Peyer's patch (tissue), 4 donors: Measurements from ENCODE around the gene GTSE1. TPM values are rescaled to one million over a fixed set of nuclear protein-coding genes. Genes with fewer than 3 reads are reported as not detected.
A peak's percentile ranks its signal among the peaks of the same experiment; 100 is the strongest.
"Not testable (repeated sequence)": the region's sequence is repeated elsewhere in the genome, so short reads cannot be mapped to it uniquely, and the experiment has no call there.

Experiments
- DNase-seq, 3 donors: peaks; one replicate each; pipeline ENCODE4 v3.0.0-alpha.2; 2017 to 2019
- H3K27ac ChIP-seq, 4 donors: fragments of 200-600 bp; sonication (generic); one replicate each; pipeline ENCODE4 v1.5.1; 2016 to 2019
- H3K27me3 ChIP-seq, 2 donors: fragments of 200-600 bp; sonication (generic); one replicate each; pipeline ENCODE4 v1.5.1; 2019
- H3K36me3 ChIP-seq, 3 donors: fragments of 200-600 bp; sonication (generic); one replicate each; pipeline ENCODE4 v1.5.1; 2016 to 2019
- H3K4me1 ChIP-seq, 4 donors: fragments of 200-600 bp; sonication (generic); one replicate each; pipeline ENCODE4 v1.5.1; 2016 to 2019
- H3K4me3 ChIP-seq, 4 donors: fragments of 200-600 bp; sonication (generic); 1 replicate in 3 of 4; 2 replicates in 1 of 4; pipeline ENCODE4 v1.5.1; 2016 to 2019; ENCODE audit warnings: mild to moderate bottlenecking in 1 of 4
- H3K9me3 ChIP-seq, 4 donors: fragments of 200-600 bp; sonication (generic); one replicate each; pipeline ENCODE4 v1.5.1; 2016 to 2019; ENCODE audit warnings: mild to moderate bottlenecking in 1 of 4
- POLR2A ChIP-seq, 2 donors: fragments of 450-650 bp; IDR thresholded peaks; one replicate each; pipeline ENCODE4 v1.5.1; 2017; ENCODE audit warnings: antibody characterized with exemption in 2 of 2, mild to moderate bottlenecking in 2 of 2, moderate library complexity in 2 of 2
- total RNA-seq, 4 donors: library from RNA; depleted of rRNA; stranded (reverse); fragments of >200 nt; gene quantifications; one replicate each; pipeline ENCODE4 v1.1.0, GENCODE V29; 2016
- TF ChIP-seq, protein P1 (sequence below), 6 experiments: fragments of 450-650 bp in 4 of 6; fragments of 200-600 bp in 2 of 6; sonication (generic) in 1 of 6; IDR thresholded peaks; one replicate each; pipeline ENCODE4 v1.5.1; 2017 to 2019; ENCODE audit warnings: antibody characterized with exemption in 6 of 6, mild to moderate bottlenecking in 3 of 6, moderate library complexity in 1 of 6

The GTSE1 gene
- total RNA-seq, 4 donors from 2014 or later, result 2.3 to 14.9 (median 5.9) TPM

- peak; percentile 55 to 88 (median 72) for DNase-seq
- TF ChIP-seq, protein P1, sequence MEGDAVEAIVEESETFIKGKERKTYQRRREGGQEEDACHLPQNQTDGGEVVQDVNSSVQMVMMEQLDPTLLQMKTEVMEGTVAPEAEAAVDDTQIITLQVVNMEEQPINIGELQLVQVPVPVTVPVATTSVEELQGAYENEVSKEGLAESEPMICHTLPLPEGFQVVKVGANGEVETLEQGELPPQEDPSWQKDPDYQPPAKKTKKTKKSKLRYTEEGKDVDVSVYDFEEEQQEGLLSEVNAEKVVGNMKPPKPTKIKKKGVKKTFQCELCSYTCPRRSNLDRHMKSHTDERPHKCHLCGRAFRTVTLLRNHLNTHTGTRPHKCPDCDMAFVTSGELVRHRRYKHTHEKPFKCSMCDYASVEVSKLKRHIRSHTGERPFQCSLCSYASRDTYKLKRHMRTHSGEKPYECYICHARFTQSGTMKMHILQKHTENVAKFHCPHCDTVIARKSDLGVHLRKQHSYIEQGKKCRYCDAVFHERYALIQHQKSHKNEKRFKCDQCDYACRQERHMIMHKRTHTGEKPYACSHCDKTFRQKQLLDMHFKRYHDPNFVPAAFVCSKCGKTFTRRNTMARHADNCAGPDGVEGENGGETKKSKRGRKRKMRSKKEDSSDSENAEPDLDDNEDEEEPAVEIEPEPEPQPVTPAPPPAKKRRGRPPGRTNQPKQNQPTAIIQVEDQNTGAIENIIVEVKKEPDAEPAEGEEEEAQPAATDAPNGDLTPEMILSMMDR (IDR thresholded peaks at IDR 0.05), result peak in 4 of 6 experiments; percentile 23 to 40 (median 32)
- TF ChIP-seq POLR2A (IDR thresholded peaks at IDR 0.05), result no peak
- Histone ChIP-seq H3K4me1 (peaks cover 0 to 21% (median 1%) of the 10 kb centered on the region in 4 donors), H3K4me3 (peak overlapping the region in 3 of 4 donors; percentile 24 to 46 (median 43)), H3K9me3 (no peaks in the 10 kb centered on the region), H3K27ac (peak overlapping the region in 2 of 4 donors; percentile 47 to 48), H3K36me3 (no peaks in the 10 kb centered on the region), H3K27me3 (no peaks in the 10 kb centered on the region)
These were observed 34.0 kb upstream of the GTSE1 start for GRCh38 chr22:46262449-46263215.

- H3K27me3 ChIP-seq, result no peaks in the 10 kb centered on the region
- H3K36me3 ChIP-seq, result no peaks in the 10 kb centered on the region
- H3K4me1 ChIP-seq, result peaks cover 0 to 21% (median 2%) of the 10 kb centered on the region in 4 donors
- no peak for DNase-seq
- TF ChIP-seq, protein P1 (IDR thresholded peaks at IDR 0.05), result no peak
- TF ChIP-seq POLR2A (IDR thresholded peaks at IDR 0.05), result no peak
- H3K27ac ChIP-seq, result peak within 1 kb of the TSS in 3 of 4 donors; percentile 15 to 75 (median 47)
- H3K4me3 ChIP-seq, result peak within 1 kb of the TSS in 3 of 4 donors; percentile 24 to 46 (median 43)
- H3K9me3 ChIP-seq, result no peaks in the 10 kb centered on the region
These were observed 33.5 kb upstream of the GTSE1 start, which contains the start of gene PKDREJ for GRCh38 chr22:46263216-46263590. Gene PKDREJ, minus strand, starts transcription at chr22:46263343. Its CDS starts 21 bp downstream, at chr22:46263322.

DNA sequence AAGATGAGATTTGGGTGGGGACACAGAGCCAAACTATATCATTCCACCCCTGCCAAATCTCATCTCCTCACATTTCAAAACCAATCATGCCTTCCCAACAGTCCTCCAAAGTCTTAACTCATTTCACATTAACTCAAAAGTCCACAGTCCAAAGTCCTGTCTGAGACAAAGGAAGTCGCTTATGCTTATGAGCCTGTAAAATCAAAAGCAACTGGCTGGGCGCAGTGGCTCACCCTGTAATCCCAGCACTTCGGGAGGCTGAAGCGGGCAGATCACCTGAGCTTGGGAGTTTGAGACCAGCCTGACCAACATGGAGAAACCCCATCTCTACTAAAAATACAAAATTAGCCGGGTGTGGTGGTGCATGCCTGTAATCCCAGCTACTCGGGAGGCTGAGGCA, 32.1 kb upstream of the GTSE1 start:
- DNase-seq, result peak in 2 of 3 donors; percentile 64 to 76
- Histone ChIP-seq H3K4me1 (peaks cover 0 to 35% (median 2%) of the 10 kb centered on the region in 4 donors), H3K27ac (peak overlapping the region in 3 of 4 donors; percentile 15 to 75 (median 47))
- not testable (repeated sequence) for H3K27me3 ChIP-seq, H3K4me3 ChIP-seq, H3K36me3 ChIP-seq, H3K9me3 ChIP-seq
- peak in 1 of 2 donors; percentile 52 for TF ChIP-seq POLR2A (IDR thresholded peaks at IDR 0.05)

GRCh38 chr22:46265627-46266026, 31.0 kb upstream of the GTSE1 start:
- peaks cover 0 to 35% (median 2%) of the 10 kb centered on the region in 4 donors for H3K4me1 ChIP-seq

GRCh38 chr22:46267431-46268279, 29.0 kb upstream of the GTSE1 start, which contains the start of gene TTC38:
Gene TTC38, plus strand, starts transcription at chr22:46268008. Its CDS starts 32 bp downstream, at chr22:46268040.
- Histone ChIP-seq H3K9me3 (no peaks in the 10 kb centered on the region), H3K4me3 (peak within 1 kb of the TSS; percentile 55 to 73 (median 67)), H3K36me3 (peaks cover 0 to 23% (median 0%) of the 10 kb centered on the region in 3 donors), H3K27me3 (no peaks in the 10 kb centered on the region), H3K27ac (peak within 1 kb of the TSS; percentile 75 to 89 (median 82)), H3K4me1 (peaks cover 0 to 35% (median 2%) of the 10 kb centered on the region in 4 donors)
- peak; percentile 68 to 96 (median 93) for DNase-seq
- TF ChIP-seq POLR2A (IDR thresholded peaks at IDR 0.05), result peak; percentile 77 to 90
- TF ChIP-seq, protein P1 (IDR thresholded peaks at IDR 0.05), result no peak

More at GRCh38 chr22:46265627-46266026, 31.0 kb upstream of the GTSE1 start:
- not testable (repeated sequence) for H3K4me3 ChIP-seq, H3K27me3 ChIP-seq, H3K9me3 ChIP-seq, H3K27ac ChIP-seq, H3K36me3 ChIP-seq
- peak in 1 of 3 donors; percentile 15 for DNase-seq

DNA sequence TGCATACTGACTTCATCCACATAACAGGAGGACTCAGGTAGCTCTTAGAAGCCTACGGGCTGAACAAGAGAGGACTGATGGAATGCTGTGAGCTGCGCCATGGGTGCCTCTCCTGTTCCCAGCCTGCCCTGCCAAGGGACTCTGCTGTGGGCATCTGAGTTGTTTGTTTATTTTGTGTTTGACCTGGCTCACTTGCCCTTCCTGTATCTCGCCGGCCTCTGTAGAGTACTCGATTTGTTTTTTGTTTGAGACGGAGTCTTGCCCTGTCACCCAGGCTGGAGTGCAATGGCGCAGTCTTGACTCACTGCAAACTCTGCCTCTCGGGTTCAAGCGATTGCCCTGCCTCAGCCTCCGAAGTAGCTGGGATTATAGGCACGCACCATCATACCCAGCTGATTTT, 27.1 kb upstream of the GTSE1 start:
- TF ChIP-seq, protein P1 (IDR thresholded peaks at IDR 0.05), result no peak
- Histone ChIP-seq H3K36me3 (peaks cover 0 to 42% (median 0%) of the 10 kb centered on the region in 3 donors), H3K27me3 (no peaks in the 10 kb centered on the region), H3K4me1 (peaks cover 0 to 20% (median 2%) of the 10 kb centered on the region in 4 donors), H3K27ac (peak overlapping the region in 3 of 4 donors; percentile 8 to 89 (median 87)), H3K9me3 (no peaks in the 10 kb centered on the region), H3K4me3 (peak overlapping the region in 2 of 4 donors; percentile 62 to 72)
- DNase-seq, result peak in 2 of 3 donors; percentile 40 to 49
